ENCODE data around the gene GJD2. TPM values are rescaled to one million over a fixed set of nuclear protein-coding genes. Genes with fewer than 3 reads are reported as not detected.
A peak's percentile ranks its signal among the peaks of the same experiment; 100 is the strongest.

Gene GJD2
- polyA plus RNA-seq, 6 donors from 2014 or later = not detected

GRCh38 chr15:34714476-34715121 lies 40.2 kb downstream of the GJD2 start:
- no peaks in the 10 kb centered on the region for H3K4me1 Mint-ChIP-seq
- peaks cover 21 to 32% (median 22%) of the 10 kb centered on the region in 3 donors for H3K27me3 Mint-ChIP-seq
- no peak for ATAC-seq (ENCODE audit: low read depth in 2 of 2)
- no peak for DNase-seq
- H3K4me3 Mint-ChIP-seq = no peak overlapping the region
- no peaks in the 10 kb centered on the region for H3K9me3 Mint-ChIP-seq
- no peak overlapping the region for H3K27ac Mint-ChIP-seq
- H3K36me3 Mint-ChIP-seq = no peaks in the 10 kb centered on the region

GRCh38 chr15:34713635-34714034 lies 41.2 kb downstream of the GJD2 start:
- H3K4me1 Mint-ChIP-seq = no peaks in the 10 kb centered on the region
- no peak overlapping the region for H3K27ac Mint-ChIP-seq
- no peaks in the 10 kb centered on the region for H3K36me3 Mint-ChIP-seq
- no peak for ATAC-seq (ENCODE audit: low read depth in 2 of 2)
- no peak for DNase-seq
- no peaks in the 10 kb centered on the region for H3K9me3 Mint-ChIP-seq
- H3K27me3 Mint-ChIP-seq = peaks cover 26 to 42% (median 27%) of the 10 kb centered on the region in 3 donors
- no peak overlapping the region for H3K4me3 Mint-ChIP-seq

- Mint-ChIP-seq H3K9me3 (no peaks in the 10 kb centered on the region), H3K27me3 (peaks cover 32 to 44% (median 34%) of the 10 kb centered on the region in 3 donors), H3K4me3 (no peak overlapping the region), H3K27ac (no peak overlapping the region), H3K36me3 (no peaks in the 10 kb centered on the region), H3K4me1 (no peaks in the 10 kb centered on the region)
- ATAC-seq (ENCODE audit: low read depth in 2 of 2) (no peak), DNase-seq (no peak)
Measured at GRCh38 chr15:34709866-34710265, 44.9 kb downstream of the GJD2 start.

GRCh38 chr15:34708422-34708821 lies 46.4 kb downstream of the GJD2 start:
- Mint-ChIP-seq H3K9me3 (no peaks in the 10 kb centered on the region), H3K4me1 (no peaks in the 10 kb centered on the region), H3K27ac (no peak overlapping the region), H3K27me3 (peaks cover 35 to 52% (median 38%) of the 10 kb centered on the region in 3 donors), H3K4me3 (no peak overlapping the region), H3K36me3 (no peaks in the 10 kb centered on the region)
- no peak for ATAC-seq (ENCODE audit: low read depth in 2 of 2)
- DNase-seq = no peak

- no peaks in the 10 kb centered on the region for H3K36me3 Mint-ChIP-seq
- H3K27ac Mint-ChIP-seq = peak overlapping the region in 1 of 6 donors; percentile 12
- H3K27me3 Mint-ChIP-seq = peaks cover 22 to 33% (median 30%) of the 10 kb centered on the region in 3 donors
- no peak for DNase-seq
- no peaks in the 10 kb centered on the region for H3K4me1 Mint-ChIP-seq
- H3K9me3 Mint-ChIP-seq = no peaks in the 10 kb centered on the region
- no peak for ATAC-seq (ENCODE audit: low read depth in 2 of 2)
- no peak overlapping the region for H3K4me3 Mint-ChIP-seq
Measured at GRCh38 chr15:34701536-34701935, 53.3 kb downstream of the GJD2 start.

Other genes starting within 250 kb of the GJD2 start
- 10 to 100 TPM in 2 of 6 donors, 1 to 10 TPM in 4; 2.7 to 11.7 (median 8.0) TPM for gene GOLGA8B, start 171.3 kb downstream of the GJD2 start, polyA plus RNA-seq (ENCODE audit: low read depth in 6 of 6)
- not detected for gene ACTC1, start 40.6 kb upstream of the GJD2 start, polyA plus RNA-seq (ENCODE audit: low read depth in 6 of 6)
- 10 to 100 TPM in 4 of 6 donors, 1 to 10 TPM in 2; 6.3 to 16.6 (median 11.2) TPM for gene AQR, start 214.7 kb upstream of the GJD2 start, polyA plus RNA-seq (ENCODE audit: low read depth in 6 of 6)
- 100 to 1,000 TPM in 5 of 6 donors, 10 to 100 TPM in 1; 67.4 to 180 (median 148) TPM for gene ZNF770, start 233.3 kb upstream of the GJD2 start, polyA plus RNA-seq (ENCODE audit: low read depth in 6 of 6)

Measured in naive B cell (primary cell).